Measurements from ENCODE around the gene IZUMO4.

IZUMO4 gene

DNA sequence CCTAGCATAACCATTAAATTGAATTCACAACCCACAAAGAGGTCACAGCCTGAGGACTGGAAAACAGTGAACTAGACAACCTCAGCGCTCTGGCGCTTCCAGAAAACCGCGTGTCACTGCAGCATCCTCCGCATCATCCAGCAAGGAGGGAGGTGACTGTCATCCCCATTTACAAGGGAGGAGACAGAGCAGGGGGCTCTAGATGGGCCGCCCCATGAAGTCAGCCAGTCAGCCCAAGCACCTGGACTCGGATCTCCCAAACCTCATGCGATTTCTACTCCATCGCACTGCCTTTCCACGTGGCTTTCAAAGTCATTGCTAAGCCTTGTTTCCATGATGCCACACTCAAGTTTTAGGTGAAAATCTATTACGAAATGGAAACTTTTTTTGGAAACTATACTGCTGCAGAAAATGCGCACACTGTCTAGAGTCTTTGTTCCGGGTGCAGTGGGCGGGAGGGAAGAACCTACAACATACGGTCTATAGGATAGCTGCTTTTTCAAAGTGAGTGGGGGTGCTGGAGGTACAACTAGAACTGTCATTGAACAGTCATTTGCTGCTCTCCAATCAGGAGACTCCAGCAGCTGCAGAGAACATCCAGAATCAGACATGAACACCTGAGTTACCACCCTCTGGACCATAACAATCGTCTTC lies 51.9 kb downstream of the IZUMO4 start:
- Mint-ChIP-seq H3K4me3 (peak overlapping the region; percentile 86), H3K4me1 (ENCODE audit: low read depth) (peaks cover 65% of the 10 kb centered on the region), H3K36me3 (ENCODE audit: low read depth) (peaks cover 15% of the 10 kb centered on the region), H3K9me3 (no peaks in the 10 kb centered on the region), H3K27me3 (no peaks in the 10 kb centered on the region), H3K27ac (peak overlapping the region; percentile 74)
